ENCODE measurements around the gene SYT15.
"Not testable (repeated sequence)": the region's sequence is repeated elsewhere in the genome, so short reads cannot be mapped to it uniquely, and the experiment has no call there.

The SYT15 gene

GRCh38 chr10:46556515-46557318, 22.2 kb upstream of the SYT15 start, which contains the start of gene GPRIN2:
TSS of gene GPRIN2 (minus strand) at chr10:46556658. CDS start at chr10:46550736, 5,922 bp downstream.
- DNase-seq (ENCODE audit: low read depth), result no peak

GRCh38 chr10:46557319-46558121, 21.4 kb upstream of the SYT15 start:
- no peak for DNase-seq (ENCODE audit: low read depth)

- DNase-seq (ENCODE audit: low read depth), result no peak
These were observed 20.9 kb upstream of the SYT15 start for GRCh38 chr10:46558122-46558391.

GRCh38 chr10:46558392-46559185, 20.3 kb upstream of the SYT15 start:
- no peak for DNase-seq (ENCODE audit: low read depth)

GRCh38 chr10:46559231-46559671, 19.7 kb upstream of the SYT15 start:
- DNase-seq (ENCODE audit: low read depth), result no peak

- no peak for DNase-seq (ENCODE audit: low read depth)
These were observed 18.5 kb upstream of the SYT15 start for GRCh38 chr10:46560381-46560780.

GRCh38 chr10:46560952-46561351, 18.0 kb upstream of the SYT15 start:
- DNase-seq (ENCODE audit: low read depth), result no peak

- peak; percentile 31 for DNase-seq (ENCODE audit: low read depth)
These were observed 13.2 kb upstream of the SYT15 start for GRCh38 chr10:46565591-46566332.

- not testable (repeated sequence) for DNase-seq (ENCODE audit: low read depth)
These were observed 11.8 kb upstream of the SYT15 start for GRCh38 chr10:46567151-46567550.

GRCh38 chr10:46570655-46571054, 8.3 kb upstream of the SYT15 start:
- DNase-seq (ENCODE audit: low read depth), result not testable (repeated sequence)

- DNase-seq (ENCODE audit: low read depth), result not testable (repeated sequence)
These were observed 6.2 kb upstream of the SYT15 start for GRCh38 chr10:46572765-46573164.

GRCh38 chr10:46573314-46573713, 5.6 kb upstream of the SYT15 start:
- DNase-seq (ENCODE audit: low read depth), result not testable (repeated sequence)

GRCh38 chr10:46573884-46574283, 5.0 kb upstream of the SYT15 start:
- not testable (repeated sequence) for DNase-seq (ENCODE audit: low read depth)

- not testable (repeated sequence) for DNase-seq (ENCODE audit: low read depth)
These were observed 1.1 kb upstream of the SYT15 start for GRCh38 chr10:46577624-46578473.

- not testable (repeated sequence) for DNase-seq (ENCODE audit: low read depth)
These were observed 450 bp downstream of the SYT15 start for GRCh38 chr10:46579378-46579777.

GRCh38 chr10:46581997-46582396, 3.1 kb downstream of the SYT15 start:
- not testable (repeated sequence) for DNase-seq (ENCODE audit: low read depth)

GRCh38 chr10:46582568-46582967, 3.6 kb downstream of the SYT15 start:
- not testable (repeated sequence) for DNase-seq (ENCODE audit: low read depth)

- not testable (repeated sequence) for DNase-seq (ENCODE audit: low read depth)
These were observed 5.3 kb downstream of the SYT15 start for GRCh38 chr10:46584196-46584595.

- DNase-seq (ENCODE audit: low read depth), result not testable (repeated sequence)
These were observed 6.3 kb downstream of the SYT15 start for GRCh38 chr10:46585246-46585645.

GRCh38 chr10:46587546-46587945, 8.6 kb downstream of the SYT15 start:
- DNase-seq (ENCODE audit: low read depth), result not testable (repeated sequence)

GRCh38 chr10:46588221-46588620, 9.3 kb downstream of the SYT15 start:
- DNase-seq (ENCODE audit: low read depth), result not testable (repeated sequence)
